Activated CD8-positive, alpha-beta T cell treated with anti-CD3 and anti-CD28 coated beads for 36 hours (primary cell): ENCODE results near the gene MRPL11. TPM values are rescaled to one million over a fixed set of nuclear protein-coding genes. Genes with fewer than 3 reads are reported as not detected.

Source experiments
- ATAC-seq: fragments of 200-7000 bp; cut with Tn5 transposase; one replicate; pipeline ENCODE4 v1.10.0; 2021; ENCODE audit warnings: mild to moderate bottlenecking, moderate library complexity
- CTCF ChIA-PET: fragments of 350-600 bp; sonication (Branson Sonifier 250); formaldehyde crosslinking; loops from one replicate; lab custom pipeline; 2021; ENCODE audit warnings: antibody characterized with exemption; lab: Charles Lee
- POLR2A ChIA-PET: fragments of 350-600 bp; sonication (Branson Sonifier 250); formaldehyde crosslinking; loops from one replicate; lab custom pipeline; 2021; ENCODE audit warnings: antibody characterized with exemption; lab: Charles Lee
- DNase-seq: peaks from one replicate; pipeline ENCODE4 v3.0.0-alpha.2; 2020
- H3K27ac Mint-ChIP-seq: one replicate; pipeline ENCODE4 v1.8.0; 2021; ENCODE audit warnings: mild to moderate bottlenecking, mixed read lengths
- H3K27me3 Mint-ChIP-seq: one replicate; pipeline ENCODE4 v1.8.0; 2021; ENCODE audit warnings: mixed read lengths
- H3K36me3 Mint-ChIP-seq: one replicate; pipeline ENCODE4 v1.8.0; 2021; ENCODE audit warnings: low read depth, mixed read lengths
- H3K4me1 Mint-ChIP-seq: one replicate; pipeline ENCODE4 v1.8.0; 2021; ENCODE audit warnings: low read depth, mixed read lengths
- H3K4me3 Mint-ChIP-seq: one replicate; pipeline ENCODE4 v1.8.0; 2021; ENCODE audit warnings: mild to moderate bottlenecking, moderate library complexity, mixed read lengths
- H3K9me3 Mint-ChIP-seq: one replicate; pipeline ENCODE4 v1.8.0; 2021; ENCODE audit warnings: mixed read lengths
- intact Hi-C: fragments of 100-400 bp; cut with micrococcal nuclease; formaldehyde crosslinking; loops from one replicate; pipeline ENCODE4 v1.10.0; 2022
- total RNA-seq, 2 experiments: library from RNA; stranded (reverse); gene quantifications; one replicate each; pipeline ENCODE4 v1.2.3, GENCODE V29; 2021
- TF ChIP-seq, protein P1 (sequence below): fragments of 200-600 bp; IDR thresholded peaks from one replicate; pipeline ENCODE4 v1.8.0; 2022; ENCODE audit warnings: antibody characterized with exemption, mild to moderate bottlenecking

The MRPL11 gene
- total RNA-seq, 2 experiments from 2014 or later, result 135 to 142 TPM

GRCh38 chr11:66417000-66417399, 21.6 kb downstream of the MRPL11 start:
- DNase-seq, result peak; percentile 62
- intact Hi-C loops, result no loop called here
- Mint-ChIP-seq H3K27me3 (peaks cover 61% of the 10 kb centered on the region), H3K4me3 (no peak overlapping the region), H3K4me1 (peaks cover 31% of the 10 kb centered on the region), H3K9me3 (no peaks in the 10 kb centered on the region), H3K36me3 (no peaks in the 10 kb centered on the region), H3K27ac (no peak overlapping the region)
- ATAC-seq, result no peak
- TF ChIP-seq, protein P1, sequence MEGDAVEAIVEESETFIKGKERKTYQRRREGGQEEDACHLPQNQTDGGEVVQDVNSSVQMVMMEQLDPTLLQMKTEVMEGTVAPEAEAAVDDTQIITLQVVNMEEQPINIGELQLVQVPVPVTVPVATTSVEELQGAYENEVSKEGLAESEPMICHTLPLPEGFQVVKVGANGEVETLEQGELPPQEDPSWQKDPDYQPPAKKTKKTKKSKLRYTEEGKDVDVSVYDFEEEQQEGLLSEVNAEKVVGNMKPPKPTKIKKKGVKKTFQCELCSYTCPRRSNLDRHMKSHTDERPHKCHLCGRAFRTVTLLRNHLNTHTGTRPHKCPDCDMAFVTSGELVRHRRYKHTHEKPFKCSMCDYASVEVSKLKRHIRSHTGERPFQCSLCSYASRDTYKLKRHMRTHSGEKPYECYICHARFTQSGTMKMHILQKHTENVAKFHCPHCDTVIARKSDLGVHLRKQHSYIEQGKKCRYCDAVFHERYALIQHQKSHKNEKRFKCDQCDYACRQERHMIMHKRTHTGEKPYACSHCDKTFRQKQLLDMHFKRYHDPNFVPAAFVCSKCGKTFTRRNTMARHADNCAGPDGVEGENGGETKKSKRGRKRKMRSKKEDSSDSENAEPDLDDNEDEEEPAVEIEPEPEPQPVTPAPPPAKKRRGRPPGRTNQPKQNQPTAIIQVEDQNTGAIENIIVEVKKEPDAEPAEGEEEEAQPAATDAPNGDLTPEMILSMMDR, result no peak
- CTCF ChIA-PET, result interaction anchor here (1.0 to 4.1 kb wide), 6 partner anchors 9 to 261 kb away, joined by 3 to 39 read pairs (median 17); partner anchors contain the start of genes MRPL11 and RBM4B
- POLR2A ChIA-PET, result interaction anchor here (1.0 to 1.1 kb wide), 2 partner anchors 11 to 13 kb away, joined by 4 read pairs; no protein-coding TSS in a partner anchor

DNA sequence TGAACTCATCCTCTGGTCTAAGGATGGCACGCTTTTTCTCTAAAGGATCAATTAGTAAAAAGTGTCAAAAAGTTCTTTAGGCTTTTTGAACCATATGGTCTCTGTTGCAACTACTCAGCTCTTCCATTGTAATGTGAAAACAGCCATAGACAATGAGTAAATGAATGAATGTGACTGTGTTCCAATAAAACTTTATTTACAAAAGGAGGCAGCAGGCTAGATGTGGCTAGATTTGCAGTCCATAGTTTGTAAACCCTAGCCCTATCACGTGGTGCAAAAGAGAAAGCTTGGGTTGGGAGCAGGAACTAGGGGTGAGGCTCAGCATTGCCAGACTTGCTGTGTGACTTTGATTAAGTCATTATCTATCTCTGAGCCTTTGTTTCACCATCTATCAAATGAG, 23.2 kb downstream of the MRPL11 start:
- Mint-ChIP-seq H3K9me3 (no peaks in the 10 kb centered on the region), H3K4me3 (no peak overlapping the region), H3K36me3 (no peaks in the 10 kb centered on the region), H3K27ac (no peak overlapping the region), H3K4me1 (peaks cover 31% of the 10 kb centered on the region), H3K27me3 (peaks cover 63% of the 10 kb centered on the region)
- ChIA-PET POLR2A (interaction anchor here (1.3 kb wide), 1 partner anchor 40 kb away, joined by 3 read pairs; no protein-coding TSS in a partner anchor), CTCF (interaction anchor here (0.9 to 4.1 kb wide), 6 partner anchors 24 to 163 kb away, joined by 3 to 22 read pairs (median 3); partner anchors contain the start of gene MRPL11)
- intact Hi-C loops, result no loop called here
- no peak for DNase-seq
- no peak for ATAC-seq
- TF ChIP-seq, protein P1, result no peak

DNA sequence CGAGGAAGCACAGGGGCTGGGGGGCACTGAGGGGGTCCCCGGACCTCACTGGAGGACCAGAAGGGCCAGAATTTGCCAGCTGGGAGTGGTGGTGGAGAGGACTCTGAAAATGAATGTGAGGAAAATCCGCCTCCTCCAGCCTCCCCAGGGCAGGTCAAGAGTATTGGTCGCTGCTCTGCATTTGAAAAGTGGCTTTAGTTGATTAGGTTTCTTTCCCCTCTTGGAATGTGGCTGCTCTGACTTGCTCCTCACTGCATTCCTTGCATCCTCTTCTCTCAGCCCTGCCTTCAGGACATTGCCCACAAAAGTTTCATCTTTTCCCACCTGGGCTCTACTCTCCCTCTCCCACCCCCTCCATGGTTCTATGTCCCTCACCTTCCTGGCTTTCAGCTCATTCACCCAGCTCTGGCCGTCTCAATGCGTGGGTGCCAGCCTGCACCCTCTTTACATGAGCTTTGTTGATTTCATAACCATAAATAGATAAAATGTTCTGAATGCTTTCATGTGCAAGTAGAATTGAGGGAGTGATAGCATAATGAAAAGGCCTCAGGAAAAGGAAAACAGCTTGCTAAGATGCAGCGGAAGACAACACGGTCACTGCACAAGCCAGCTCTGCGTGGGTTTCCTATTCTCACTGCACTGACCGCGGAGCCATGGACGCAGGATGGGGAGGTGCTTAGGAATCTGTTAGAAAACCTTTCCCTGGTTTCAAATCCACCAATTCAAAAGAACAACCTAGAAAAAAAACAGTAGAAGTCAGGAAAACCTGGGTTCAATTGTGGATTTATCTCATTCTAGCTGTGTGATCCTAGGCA, 24.3 kb downstream of the MRPL11 start:
- peaks cover 27% of the 10 kb centered on the region for H3K4me1 Mint-ChIP-seq
- TF ChIP-seq, protein P1, result no peak
- H3K36me3 Mint-ChIP-seq, result no peaks in the 10 kb centered on the region
- no peaks in the 10 kb centered on the region for H3K9me3 Mint-ChIP-seq
- H3K4me3 Mint-ChIP-seq, result no peak overlapping the region
- DNase-seq, result no peak
- no peak overlapping the region for H3K27ac Mint-ChIP-seq
- CTCF ChIA-PET, result interaction anchor here (0.8 to 4.1 kb wide), 5 partner anchors 11 to 65 kb away, joined by 3 to 22 read pairs (median 4); no protein-coding TSS in a partner anchor
- ATAC-seq, result no peak
- POLR2A ChIA-PET, result no interaction called here
- intact Hi-C loops, result no loop called here
- peaks cover 57% of the 10 kb centered on the region for H3K27me3 Mint-ChIP-seq

GRCh38 chr11:66413167-66413566, 25.5 kb downstream of the MRPL11 start:
- ChIA-PET CTCF (no interaction called here), POLR2A (no interaction called here)
- H3K27ac Mint-ChIP-seq, result no peak overlapping the region
- ATAC-seq, result no peak
- intact Hi-C loops, result no loop called here
- no peaks in the 10 kb centered on the region for H3K9me3 Mint-ChIP-seq
- H3K36me3 Mint-ChIP-seq, result no peaks in the 10 kb centered on the region
- H3K27me3 Mint-ChIP-seq, result peaks cover 48% of the 10 kb centered on the region
- H3K4me1 Mint-ChIP-seq, result peaks cover 21% of the 10 kb centered on the region
- TF ChIP-seq, protein P1, result no peak
- DNase-seq, result no peak
- no peak overlapping the region for H3K4me3 Mint-ChIP-seq

DNA sequence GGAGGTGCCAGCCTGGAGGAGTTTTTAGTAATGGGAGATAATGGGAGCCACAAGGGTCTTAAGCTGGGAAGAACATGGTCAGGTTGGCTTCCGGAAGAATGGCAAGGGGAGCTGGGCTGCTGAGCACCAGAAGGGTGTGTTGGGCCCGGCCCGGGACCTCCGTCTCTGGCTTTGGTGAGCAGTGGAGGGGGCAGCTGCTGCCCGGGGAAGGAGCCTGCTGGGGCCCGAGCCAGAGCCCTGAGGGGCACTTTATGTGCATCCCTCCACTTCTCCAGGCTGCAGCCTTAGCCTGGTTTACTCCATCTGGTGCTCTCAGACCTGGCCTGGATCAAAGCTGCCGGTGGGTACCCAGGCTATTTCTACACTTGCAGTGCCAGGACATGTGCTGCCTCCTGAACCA, 26.5 kb downstream of the MRPL11 start:
- Mint-ChIP-seq H3K36me3 (no peaks in the 10 kb centered on the region), H3K27me3 (peaks cover 38% of the 10 kb centered on the region), H3K27ac (no peak overlapping the region), H3K9me3 (no peaks in the 10 kb centered on the region), H3K4me3 (no peak overlapping the region), H3K4me1 (peaks cover 11% of the 10 kb centered on the region)
- intact Hi-C loops, result no loop called here
- ChIA-PET POLR2A (interaction anchor here (1.1 kb wide), 1 partner anchor 24 kb away, joined by 3 read pairs; no protein-coding TSS in a partner anchor), CTCF (interaction anchor here (1.0 to 8.0 kb wide), 2 partner anchors 8 to 18 kb away, joined by 3 to 91 read pairs; no protein-coding TSS in a partner anchor)
- TF ChIP-seq, protein P1, result no peak
- DNase-seq (no peak), ATAC-seq (no peak)
